ENCODE results near the gene ZMYM3.

ZMYM3 gene

DNA sequence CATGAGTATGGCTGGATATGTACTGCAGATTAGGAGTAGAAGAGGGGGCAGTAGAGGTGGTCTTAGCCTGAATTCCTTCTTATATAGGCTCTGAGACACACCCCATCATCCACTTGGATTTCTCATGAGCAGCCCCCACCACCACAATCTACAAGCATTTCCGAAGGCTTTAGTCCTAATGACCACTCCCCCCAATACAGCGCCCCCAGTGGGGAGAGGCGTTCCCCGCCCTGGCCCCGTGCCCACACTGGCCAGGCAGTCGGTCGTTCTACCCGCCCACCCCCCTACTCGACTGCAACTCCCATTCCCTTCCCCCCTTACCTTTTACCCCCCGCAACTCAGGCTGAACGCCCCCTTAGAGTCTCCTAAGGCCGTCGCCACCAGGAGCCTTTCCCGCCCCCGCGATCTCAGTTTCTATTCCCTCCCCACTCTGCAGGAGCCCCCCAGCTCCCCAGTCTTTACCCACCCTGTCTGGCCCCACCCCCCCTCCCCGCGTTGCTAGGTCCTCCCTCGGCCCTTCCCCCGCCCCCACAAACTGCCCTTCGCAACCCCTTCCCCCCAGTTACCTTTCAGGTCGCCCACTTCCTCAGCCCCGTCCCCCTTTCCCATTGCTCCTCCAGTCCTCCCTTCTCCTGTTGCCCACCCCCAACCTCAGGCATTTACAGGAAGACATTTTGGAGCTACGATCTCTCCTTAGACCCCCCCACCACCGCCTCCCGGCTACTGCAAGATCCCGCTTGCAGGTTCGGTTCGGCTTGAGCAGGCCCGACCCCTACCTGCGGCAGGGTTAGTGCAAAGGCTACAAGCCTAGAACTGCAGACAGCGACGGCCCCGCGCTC, 468 bp downstream of the ZMYM3 start:
- DNase-seq (ENCODE audit: low read depth), result no peak

DNA sequence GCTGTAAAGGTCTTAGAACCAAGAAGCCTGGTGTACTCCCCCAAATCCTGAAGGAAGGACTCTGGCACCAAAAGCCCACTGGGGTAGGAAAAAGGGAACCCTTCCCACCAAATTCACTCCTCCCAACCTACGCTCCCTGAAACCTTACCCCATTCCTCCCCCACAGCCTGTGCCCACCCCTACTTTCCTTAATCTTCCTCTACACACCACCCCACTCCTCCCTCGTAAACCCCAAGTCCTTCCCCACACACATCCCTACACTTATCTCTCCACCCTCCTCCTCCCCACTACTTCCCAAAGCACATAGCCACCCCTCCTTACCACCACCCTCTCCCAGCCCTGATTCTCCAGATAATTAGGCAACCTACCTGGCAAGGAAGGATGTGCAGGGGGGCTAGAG, 1.7 kb downstream of the ZMYM3 start:
- DNase-seq (ENCODE audit: low read depth), result no peak

DNA sequence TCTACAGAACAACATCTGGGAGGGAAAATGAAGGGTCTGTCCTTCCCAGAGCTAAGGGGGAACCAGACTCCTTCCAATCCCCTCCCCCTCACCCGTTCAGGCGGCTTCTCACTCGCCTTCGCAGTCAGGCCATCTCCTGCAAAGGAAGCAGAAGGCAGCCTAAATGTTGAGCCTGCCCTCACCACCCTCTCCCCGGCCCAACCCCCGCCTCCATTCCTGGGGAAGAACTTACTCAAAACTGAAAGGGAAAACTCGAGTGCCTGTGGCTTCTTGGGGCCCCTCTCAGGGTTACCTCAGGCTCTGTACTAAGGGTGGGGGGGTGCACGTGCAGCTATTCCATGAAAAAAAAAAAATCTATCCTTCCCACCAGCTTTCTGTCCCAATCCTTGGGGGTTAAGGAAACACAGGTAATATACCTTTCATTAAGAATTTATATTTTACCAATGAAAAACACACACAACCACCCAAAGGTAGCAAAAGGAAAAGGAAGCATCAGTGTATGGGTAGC, 2.4 kb downstream of the ZMYM3 start:
- DNase-seq (ENCODE audit: low read depth), result no peak

DNA sequence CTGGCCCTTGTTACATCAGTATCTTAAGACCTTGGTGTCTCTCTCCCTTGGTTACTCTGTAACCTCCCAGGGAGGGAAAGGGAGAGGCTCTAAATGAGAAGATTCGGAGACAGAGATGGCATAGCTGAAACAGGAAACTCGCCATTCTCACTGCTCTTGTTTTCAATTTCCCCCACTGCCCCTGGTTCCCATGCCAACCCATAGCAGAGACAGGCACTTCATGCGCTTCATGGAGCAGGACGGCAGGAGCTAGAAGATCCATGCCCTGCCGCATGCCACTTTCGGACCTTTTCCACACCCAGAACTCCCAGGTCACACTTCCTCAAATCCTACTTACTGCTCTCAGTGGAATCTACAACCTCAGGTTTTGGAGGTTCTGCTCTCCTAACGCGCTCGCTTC, 3.1 kb downstream of the ZMYM3 start:
- no peak for DNase-seq (ENCODE audit: low read depth)

DNA sequence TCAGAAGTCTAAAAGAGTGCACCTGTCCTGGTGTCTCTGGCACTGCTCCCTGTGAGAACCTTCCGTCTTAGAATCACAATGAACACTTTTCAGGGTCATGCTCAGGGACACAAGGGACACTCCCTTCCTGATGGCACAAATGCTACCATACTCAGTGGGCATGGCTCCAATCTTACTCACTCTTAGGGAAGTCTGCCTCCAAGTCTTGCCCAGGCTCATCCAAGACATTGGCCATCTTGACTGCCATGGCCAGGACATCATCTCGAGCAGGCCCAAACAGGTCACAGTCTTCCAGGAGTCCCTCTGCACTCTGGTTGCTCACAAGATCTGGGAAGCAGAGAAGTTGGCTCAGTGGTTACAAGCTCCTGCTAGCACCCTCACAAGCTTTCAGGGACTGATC, 8.8 kb downstream of the ZMYM3 start:
- no peak for DNase-seq (ENCODE audit: low read depth)

DNA sequence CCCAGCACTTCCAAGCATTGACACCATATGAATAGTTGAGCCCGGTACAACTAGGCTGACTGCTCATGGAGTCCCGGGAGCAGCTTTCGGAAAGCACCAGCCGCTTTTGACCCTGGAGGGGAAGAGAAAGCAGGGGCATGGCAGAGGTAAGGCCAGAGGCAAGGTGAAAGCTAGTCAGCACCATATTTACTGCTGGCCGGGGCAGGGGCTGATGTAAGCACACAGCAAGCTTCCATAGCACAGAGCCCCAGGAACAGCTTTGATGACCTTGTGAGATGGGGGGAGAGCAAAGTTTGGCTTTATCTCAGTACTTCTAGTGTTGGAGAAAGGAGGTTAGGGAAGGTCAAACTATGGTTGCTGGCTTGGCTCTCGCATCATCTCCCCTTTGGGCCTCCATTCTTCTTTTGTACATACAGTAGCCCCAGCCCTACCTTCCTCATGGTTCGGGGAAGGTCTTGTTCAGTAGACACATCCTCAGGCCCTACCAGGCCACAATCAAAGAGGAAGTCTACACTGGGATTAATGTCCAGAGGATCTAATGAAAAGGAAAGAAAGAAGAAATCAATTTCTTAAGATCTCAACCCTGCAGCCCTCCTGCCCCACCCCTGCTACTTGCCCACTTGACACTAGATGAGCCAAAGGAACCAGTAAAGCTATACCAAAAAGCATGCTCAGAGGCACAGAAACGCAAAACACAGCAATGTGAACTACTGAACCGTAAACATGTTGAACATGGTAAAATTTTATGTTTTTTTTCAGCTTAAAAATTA, 9.4 kb downstream of the ZMYM3 start:
- no peak for DNase-seq (ENCODE audit: low read depth)

DNA sequence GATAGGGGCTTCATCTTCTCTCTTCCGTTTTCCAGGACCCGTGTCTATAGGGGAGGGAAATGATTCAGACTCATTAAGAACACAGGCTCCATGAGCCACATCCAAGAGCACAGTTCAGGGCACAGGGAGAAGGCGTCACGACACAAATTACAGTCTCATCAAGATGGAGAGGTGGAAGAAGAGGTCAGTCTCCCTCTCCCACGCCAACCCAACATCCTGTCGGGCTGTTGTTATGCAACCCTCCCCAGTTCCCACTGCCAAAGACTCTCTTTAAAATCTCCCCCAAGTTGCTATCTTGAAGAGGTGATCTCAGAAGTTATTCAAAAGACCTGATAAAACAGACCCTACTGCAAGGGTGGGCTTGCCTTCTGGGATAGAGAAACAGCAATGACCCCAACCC, 12.6 kb downstream of the ZMYM3 start:
- DNase-seq (ENCODE audit: low read depth), result no peak

DNA sequence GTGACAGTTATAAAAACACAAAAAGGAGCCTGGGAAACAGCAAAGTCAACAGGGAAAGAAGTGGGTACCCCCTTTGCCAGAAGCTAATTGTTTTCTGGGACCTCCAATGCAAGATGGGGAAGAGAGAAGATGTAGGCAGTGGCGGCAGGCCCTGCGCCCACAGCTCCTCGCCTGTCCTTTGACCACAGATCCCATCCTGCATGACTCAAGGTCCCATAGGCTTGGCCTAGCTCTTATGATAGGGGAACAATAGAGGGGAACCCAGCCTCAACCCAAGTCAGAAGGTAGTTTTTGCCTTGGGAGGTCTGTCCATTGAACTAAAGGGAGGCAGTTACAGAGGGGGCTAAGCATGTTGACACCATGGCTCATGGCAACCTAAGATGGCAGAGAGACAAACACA, 14.2 kb downstream of the ZMYM3 start:
- no peak for DNase-seq (ENCODE audit: low read depth)

DNA sequence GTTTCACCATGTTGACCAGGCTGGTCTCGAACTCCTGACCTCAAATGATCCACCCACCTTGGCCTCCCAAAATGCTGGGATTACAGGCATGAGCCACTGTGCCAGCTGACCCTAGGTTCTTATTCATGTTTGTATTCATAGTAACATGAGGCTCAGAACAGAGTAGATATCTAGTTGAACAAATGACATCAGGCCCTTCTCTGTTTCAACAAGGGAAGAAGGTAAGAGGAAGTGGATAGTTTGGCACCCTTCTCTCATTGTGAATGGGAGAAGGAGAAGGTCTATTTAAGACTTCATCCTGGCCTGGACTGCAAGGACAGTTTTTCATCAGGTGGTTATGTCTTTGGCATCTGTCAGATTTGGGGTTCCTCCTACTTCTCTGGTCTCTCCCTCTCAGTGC, 17.1 kb downstream of the ZMYM3 start:
- no peak for DNase-seq (ENCODE audit: low read depth)

DNA sequence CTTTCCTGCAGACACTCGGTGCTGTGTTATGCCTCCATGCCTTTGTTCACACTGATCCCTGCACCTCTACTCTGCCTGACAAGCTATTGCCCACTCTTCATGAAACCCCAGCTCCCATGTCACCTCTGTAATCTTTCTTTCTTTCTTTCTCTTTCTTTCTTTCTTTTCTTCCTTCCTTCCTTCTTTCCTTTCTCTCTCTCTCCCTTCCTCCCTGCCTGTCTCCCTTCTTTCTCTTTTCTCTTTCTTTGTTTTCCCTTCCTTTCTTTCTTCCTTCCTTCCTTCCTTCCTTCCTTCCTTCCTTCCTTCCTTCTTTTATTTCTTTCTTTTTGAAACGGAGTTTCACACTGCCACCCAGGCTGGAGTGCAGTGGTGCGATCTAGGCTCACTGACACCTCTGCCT, 18.5 kb downstream of the ZMYM3 start:
- DNase-seq (ENCODE audit: low read depth), result no peak

DNA sequence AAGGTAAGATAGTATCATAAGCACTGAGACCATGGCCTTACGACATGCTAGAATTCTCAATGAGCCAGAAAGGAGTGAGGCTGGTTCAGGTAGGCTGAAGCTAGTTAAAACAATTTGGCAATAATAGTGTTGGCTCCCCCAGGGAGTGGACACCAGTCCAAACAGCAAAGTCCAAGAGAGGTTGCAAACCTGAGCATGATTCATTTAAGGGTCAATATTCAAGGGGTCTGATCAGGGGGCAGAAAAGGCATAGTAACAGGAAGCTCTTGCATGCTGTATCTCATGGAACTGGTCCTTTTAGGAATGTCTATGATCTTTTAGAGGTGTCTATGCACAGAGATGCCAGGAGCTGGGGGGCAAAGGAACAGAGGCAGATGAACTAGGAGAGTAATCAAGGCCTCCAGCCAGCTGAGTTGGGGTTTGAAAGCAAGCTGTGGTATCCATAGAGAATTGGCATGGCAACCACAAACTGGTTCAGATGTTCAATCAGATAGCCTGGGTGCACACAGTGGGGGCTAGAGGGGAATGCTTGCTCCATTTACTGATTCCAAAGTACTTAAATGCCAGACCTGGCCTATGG, 25.8 kb downstream of the ZMYM3 start:
- no peak for DNase-seq (ENCODE audit: low read depth)

DNA sequence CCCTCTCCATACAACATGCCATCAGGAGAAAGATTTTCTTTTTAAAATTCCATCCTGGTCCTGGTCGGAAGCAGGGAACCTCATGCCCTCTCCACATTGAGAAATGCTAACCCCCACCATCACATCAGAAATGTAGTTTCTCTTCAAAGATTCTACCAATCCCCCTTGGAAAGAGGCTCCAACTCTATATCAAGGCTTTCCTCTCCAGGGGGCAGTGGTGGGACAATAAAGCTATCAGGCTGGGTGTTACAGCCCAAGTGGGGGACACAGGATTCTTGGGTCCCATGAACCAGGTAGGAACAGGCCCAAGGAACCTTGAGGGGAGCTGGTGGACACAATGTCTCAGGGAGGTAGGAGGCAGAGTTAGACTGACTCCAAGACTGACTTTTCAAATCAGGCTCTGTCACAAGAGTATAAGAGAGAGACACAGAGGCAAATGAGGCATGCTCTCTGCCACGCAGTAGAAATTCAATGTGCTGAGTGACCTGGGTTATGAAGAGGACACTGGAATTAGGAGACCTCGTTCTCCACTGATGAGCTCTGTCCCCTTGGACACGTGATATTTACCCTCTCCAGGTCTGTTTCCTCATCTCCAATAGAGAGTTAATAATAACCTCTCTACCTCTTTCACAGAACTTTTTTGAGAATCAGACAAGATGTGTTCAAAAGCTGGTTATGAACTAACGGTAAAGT, 26.4 kb downstream of the ZMYM3 start:
- DNase-seq (ENCODE audit: low read depth), result no peak

DNA sequence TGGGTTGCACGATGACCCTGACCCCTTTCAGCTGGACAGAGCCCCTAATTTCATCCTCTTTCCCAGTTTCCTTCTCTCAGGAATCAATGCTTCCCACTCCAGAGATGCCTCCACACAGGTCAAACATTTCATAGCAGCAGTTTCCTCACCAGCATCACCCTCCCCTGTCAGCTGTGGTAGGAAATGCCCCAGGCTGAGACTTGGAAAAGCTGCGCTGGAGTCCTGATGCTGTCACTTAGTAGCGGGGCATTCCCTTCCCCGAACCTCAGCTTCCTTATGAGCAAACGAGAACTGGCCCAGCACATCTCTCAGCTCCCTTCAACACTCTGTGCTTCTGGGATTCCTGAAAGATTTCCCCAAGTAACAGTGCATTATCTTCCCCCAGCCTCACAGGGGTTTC, 28.3 kb downstream of the ZMYM3 start:
- DNase-seq (ENCODE audit: low read depth), result no peak

DNA sequence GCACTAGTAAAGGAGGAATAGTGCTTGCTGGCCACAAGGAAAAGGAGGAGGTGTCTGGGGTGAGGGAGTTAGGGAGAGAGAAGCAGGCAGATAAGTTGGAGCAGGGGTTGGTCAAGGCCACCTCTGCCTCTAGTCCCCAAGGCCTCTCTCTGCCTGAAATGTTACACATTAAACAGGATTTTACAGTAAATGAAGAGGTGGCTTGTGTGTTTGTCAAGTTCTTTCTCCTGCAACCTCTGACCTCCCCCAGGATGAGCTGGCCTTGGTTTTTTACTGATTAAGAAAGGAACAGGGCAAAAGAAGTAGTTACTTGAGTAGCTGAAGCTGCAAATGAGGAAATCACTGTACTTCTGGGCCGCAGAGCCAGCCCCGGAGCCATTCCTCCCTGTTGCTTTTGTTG, 28.9 kb downstream of the ZMYM3 start:
- no peak for DNase-seq (ENCODE audit: low read depth)

DNA sequence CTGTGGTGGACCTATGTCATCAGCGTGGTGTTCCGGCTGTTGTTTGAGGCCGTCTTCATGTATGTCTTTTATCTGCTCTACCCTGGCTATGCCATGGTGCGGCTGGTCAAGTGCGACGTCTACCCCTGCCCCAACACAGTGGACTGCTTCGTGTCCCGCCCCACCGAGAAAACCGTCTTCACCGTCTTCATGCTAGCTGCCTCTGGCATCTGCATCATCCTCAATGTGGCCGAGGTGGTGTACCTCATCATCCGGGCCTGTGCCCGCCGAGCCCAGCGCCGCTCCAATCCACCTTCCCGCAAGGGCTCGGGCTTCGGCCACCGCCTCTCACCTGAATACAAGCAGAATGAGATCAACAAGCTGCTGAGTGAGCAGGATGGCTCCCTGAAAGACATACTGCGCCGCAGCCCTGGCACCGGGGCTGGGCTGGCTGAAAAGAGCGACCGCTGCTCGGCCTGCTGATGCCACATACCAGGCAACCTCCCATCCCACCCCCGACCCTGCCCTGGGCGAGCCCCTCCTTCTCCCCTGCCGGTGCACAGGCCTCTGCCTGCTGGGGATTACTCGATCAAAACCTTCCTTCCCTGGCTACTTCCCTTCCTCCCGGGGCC, 29.7 kb downstream of the ZMYM3 start:
- no peak for DNase-seq (ENCODE audit: low read depth)

DNA sequence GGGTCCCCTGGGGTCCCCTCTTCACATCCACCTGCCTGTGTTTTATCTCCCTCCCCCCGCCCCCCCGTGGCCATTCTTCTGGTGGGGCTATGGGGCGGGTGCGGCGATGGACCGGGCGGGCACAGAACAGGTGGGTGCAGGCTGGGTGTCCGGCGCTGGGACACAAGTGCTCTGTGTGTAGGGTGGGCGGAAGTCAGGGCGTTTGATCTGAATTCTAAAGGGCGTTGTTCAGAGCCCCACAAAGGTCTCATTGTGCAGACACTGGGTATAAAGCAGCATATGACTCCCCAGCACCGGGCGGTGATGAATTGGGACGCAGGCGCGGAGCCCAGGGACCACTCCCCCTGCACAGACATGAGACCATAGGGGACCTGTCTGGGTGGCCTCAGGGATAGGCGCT, 31.0 kb downstream of the ZMYM3 start, which contains the start of gene GJB1:
Gene GJB1, plus strand, starts transcription at position 296 of the 400 bp plus-strand sequence. CDS start 484 bp downstream, outside the sequence.
- no peak for DNase-seq (ENCODE audit: low read depth)

DNA sequence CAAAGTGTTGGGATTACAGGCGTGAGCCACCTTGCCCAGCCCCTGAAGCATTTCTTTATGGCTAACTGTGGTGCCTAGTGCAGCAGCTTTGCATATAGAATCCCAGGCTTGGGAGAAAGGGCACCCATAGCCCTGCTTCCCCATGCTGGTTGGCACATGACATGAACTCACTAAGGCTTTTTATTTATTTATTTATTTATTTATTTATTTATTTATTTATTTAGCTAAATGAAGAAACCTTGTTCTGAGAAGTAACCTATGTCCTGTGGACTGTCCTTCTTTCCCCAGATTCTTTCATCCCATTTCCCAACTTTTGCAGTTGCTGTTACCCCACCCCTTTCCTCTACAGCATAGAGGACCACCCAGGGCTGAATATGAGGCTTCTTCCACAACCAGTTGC, 32.8 kb downstream of the ZMYM3 start:
- DNase-seq (ENCODE audit: low read depth), result no peak

DNA sequence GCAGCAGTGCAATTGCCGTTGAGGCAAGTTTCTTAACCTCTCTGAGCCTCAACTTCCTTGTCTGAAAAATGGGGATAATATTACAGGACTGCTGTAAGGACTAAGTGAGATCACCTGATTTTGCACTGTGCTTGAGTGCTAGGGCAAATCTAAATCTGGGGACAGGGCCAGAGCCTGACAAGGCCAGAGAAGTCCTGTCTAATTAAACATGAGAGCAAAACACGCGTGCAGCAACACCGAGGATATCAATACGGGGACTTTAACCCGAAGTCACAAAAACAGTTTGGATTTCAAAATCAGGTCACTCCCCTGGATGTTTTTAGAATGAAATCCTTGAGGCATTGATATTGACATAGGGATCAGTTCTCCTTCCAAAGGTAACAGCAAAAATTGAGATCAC, 36.6 kb downstream of the ZMYM3 start:
- DNase-seq (ENCODE audit: low read depth), result no peak

DNA sequence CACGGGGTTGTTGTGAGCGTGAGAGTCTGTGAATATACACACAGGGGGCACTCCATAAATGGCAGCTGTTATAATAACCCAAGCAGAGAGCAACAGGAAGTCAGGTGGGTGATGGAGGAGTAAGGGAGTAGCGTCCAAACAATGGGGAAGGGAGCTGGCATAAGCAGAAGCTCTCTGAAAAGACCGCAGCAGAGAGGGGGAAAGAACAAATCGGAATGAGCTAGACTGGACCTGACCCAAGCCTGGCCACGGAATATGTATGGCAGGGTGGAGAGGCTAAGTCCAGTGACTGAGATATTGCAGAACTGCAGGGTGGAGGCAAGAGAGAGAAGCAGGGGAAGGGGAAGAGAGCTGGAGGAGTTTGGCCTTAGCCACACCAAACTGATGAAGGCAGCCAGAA, 37.5 kb downstream of the ZMYM3 start:
- DNase-seq (ENCODE audit: low read depth), result no peak

DNA sequence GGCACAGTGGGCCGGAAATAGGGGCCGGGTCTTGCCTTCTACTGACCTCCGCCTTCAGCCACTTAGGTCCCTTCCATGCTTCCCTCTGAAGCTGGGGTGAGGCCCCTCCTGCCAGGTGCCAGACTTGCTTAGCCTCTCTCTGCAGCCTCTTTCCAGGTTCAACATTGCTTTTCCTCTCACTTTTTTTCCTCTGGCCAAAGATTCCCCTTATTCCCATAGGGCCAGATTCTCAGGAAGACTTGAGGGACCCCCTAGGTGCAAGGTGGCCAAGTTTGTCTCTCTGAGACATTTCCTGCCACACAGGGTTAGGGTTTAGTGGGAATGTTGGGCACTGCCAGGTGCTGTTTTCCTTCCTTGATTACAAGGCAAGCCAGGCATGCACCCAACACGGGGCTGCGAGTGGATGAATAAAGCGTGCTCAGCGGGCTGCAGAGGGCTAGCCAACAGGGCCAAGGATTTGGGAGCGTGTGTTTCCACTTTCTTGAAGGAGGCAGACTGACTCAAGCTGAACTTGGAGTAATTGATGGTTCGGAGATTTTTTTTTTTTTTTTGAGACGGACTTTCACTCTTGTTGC, 38.5 kb downstream of the ZMYM3 start:
- DNase-seq (ENCODE audit: low read depth), result no peak

DNA sequence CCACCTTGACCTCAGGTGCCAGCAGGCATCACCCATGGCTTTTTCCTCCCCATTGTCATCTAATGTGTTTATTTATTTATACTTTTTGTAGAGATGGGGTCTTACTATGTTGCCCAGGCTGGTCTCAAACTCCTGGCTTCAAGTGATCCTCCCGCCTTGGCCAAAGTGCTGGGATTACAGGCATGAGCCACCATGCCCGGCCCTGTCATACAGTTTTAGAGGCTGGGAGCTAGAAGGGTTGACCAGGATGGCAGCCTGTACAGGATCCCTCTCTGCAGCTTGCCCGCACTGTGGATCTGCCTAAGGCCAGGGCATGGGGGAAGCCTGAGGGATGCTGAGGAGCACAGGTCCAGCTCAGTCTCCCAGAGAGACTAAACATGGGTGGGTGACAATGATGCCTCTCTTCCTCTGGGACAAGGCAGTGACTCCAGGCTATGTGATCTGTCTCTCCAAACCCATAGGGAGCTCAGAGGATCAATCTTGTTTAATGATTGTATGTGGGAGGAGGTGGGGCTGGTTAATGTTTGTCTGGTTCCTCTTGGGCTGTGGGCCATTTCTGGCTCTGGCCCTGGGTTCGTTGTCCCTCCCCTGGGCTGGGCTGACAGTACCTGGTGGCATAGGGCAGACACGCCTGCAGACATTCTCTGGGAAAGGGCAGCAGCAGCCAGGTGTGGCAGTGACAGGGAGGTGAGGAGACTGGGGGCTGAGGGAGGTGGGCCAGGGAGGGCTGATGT, 39.2 kb downstream of the ZMYM3 start:
- no peak for DNase-seq (ENCODE audit: low read depth)
